ENCODE data around the gene ADAMTSL3.

DNA sequence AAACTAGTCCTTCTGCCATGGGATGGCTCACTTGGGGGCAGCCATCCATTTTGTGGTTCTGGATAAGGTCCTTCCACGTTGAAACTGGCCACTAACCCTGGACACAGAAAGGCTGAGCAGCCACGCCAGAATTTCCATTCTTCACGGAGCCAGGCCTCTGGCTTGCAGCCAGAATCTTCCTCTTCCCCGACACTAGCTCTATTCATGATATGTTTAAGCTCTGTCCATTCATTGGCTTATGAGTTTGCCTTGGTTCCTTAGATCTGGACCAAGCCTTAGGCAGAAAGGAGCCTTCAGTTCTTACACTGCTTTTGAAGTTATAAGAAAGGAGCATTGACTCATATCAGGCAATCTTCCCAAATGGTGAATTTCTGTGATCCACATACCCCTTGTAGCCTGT is 293.2 kb downstream of the ADAMTSL3 start:
- TF ChIP-seq, protein P1, sequence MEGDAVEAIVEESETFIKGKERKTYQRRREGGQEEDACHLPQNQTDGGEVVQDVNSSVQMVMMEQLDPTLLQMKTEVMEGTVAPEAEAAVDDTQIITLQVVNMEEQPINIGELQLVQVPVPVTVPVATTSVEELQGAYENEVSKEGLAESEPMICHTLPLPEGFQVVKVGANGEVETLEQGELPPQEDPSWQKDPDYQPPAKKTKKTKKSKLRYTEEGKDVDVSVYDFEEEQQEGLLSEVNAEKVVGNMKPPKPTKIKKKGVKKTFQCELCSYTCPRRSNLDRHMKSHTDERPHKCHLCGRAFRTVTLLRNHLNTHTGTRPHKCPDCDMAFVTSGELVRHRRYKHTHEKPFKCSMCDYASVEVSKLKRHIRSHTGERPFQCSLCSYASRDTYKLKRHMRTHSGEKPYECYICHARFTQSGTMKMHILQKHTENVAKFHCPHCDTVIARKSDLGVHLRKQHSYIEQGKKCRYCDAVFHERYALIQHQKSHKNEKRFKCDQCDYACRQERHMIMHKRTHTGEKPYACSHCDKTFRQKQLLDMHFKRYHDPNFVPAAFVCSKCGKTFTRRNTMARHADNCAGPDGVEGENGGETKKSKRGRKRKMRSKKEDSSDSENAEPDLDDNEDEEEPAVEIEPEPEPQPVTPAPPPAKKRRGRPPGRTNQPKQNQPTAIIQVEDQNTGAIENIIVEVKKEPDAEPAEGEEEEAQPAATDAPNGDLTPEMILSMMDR (IDR thresholded peaks at IDR 0.05; ENCODE audit: poor library complexity, severe bottlenecking) = no peak
- TF ChIP-seq POLR2AphosphoS5 (IDR thresholded peaks at IDR 0.05) = no peak
- no peak for TF ChIP-seq EZH2 (IDR thresholded peaks at IDR 0.05; ENCODE audit: borderline replicate concordance, insufficient read depth, low read length, poor library complexity, severe bottlenecking)
- no peak for TF ChIP-seq TAF1 (IDR thresholded peaks at IDR 0.05; ENCODE audit: low read depth)
- TF ChIP-seq, protein P2, sequence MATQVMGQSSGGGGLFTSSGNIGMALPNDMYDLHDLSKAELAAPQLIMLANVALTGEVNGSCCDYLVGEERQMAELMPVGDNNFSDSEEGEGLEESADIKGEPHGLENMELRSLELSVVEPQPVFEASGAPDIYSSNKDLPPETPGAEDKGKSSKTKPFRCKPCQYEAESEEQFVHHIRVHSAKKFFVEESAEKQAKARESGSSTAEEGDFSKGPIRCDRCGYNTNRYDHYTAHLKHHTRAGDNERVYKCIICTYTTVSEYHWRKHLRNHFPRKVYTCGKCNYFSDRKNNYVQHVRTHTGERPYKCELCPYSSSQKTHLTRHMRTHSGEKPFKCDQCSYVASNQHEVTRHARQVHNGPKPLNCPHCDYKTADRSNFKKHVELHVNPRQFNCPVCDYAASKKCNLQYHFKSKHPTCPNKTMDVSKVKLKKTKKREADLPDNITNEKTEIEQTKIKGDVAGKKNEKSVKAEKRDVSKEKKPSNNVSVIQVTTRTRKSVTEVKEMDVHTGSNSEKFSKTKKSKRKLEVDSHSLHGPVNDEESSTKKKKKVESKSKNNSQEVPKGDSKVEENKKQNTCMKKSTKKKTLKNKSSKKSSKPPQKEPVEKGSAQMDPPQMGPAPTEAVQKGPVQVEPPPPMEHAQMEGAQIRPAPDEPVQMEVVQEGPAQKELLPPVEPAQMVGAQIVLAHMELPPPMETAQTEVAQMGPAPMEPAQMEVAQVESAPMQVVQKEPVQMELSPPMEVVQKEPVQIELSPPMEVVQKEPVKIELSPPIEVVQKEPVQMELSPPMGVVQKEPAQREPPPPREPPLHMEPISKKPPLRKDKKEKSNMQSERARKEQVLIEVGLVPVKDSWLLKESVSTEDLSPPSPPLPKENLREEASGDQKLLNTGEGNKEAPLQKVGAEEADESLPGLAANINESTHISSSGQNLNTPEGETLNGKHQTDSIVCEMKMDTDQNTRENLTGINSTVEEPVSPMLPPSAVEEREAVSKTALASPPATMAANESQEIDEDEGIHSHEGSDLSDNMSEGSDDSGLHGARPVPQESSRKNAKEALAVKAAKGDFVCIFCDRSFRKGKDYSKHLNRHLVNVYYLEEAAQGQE (IDR thresholded peaks at IDR 0.05; ENCODE audit: borderline replicate concordance) = no peak
- no peak for TF ChIP-seq MXI1 (conservative IDR thresholded peaks at IDR 0.05; ENCODE audit: poor library complexity, severe bottlenecking)
- TF ChIP-seq EP300 (conservative IDR thresholded peaks at IDR 0.05; ENCODE audit: poor library complexity, severe bottlenecking) = no peak
- no peak for TF ChIP-seq SMC3 (conservative IDR thresholded peaks at IDR 0.05; ENCODE audit: poor library complexity)
- TF ChIP-seq RAD21 (conservative IDR thresholded peaks at IDR 0.05) = no peak

All from neural cell (in vitro differentiated cells).